OCI-LY1 (cell line): ENCODE measurements around the gene EEFSEC.

ENCODE experiments used
- H2AFZ ChIP-seq: fragments of 200-600 bp; sonication (generic), shearing (Covaris generic); 2 replicates; pipeline ENCODE4 v1.6.0; 2014; ENCODE audit warnings: antibody characterized with exemption, mild to moderate bottlenecking, low read length
- H3F3A ChIP-seq: fragments of 200-600 bp; sonication (generic), shearing (Covaris generic); 2 replicates; pipeline ENCODE4 v1.6.0; 2014; ENCODE audit warnings: mild to moderate bottlenecking, antibody characterized with exemption, low read length, moderate library complexity; ENCODE audit not compliant: insufficient read depth
- H3K27ac ChIP-seq: fragments of 200-600 bp; sonication (generic); 2 replicates; pipeline ENCODE4 v1.5.1; 2014; ENCODE audit warnings: low read length, mixed run types, mild to moderate bottlenecking, low read depth; ENCODE audit not compliant: poor library complexity, severe bottlenecking
- H3K27me3 ChIP-seq: fragments of 200-600 bp; sonication (generic); 2 replicates; pipeline ENCODE4 v1.6.0; 2014; ENCODE audit warnings: antibody characterized with exemption, mild to moderate bottlenecking, low read length, moderate library complexity; ENCODE audit not compliant: insufficient read depth
- H3K36me3 ChIP-seq: fragments of 200-600 bp; sonication (generic); 2 replicates; pipeline ENCODE4 v1.6.1; 2014; ENCODE audit warnings: mild to moderate bottlenecking, antibody characterized with exemption, low read length, moderate library complexity, mixed read lengths; ENCODE audit not compliant: insufficient read depth
- H3K4me1 ChIP-seq: fragments of 200-600 bp; sonication (generic); 2 replicates; pipeline ENCODE4 v1.5.1; 2014; ENCODE audit warnings: mild to moderate bottlenecking, low read length, moderate library complexity; ENCODE audit not compliant: insufficient read depth, severe bottlenecking
- H3K4me2 ChIP-seq: fragments of 200-600 bp; sonication (generic), shearing (Covaris generic); 2 replicates; pipeline ENCODE4 v1.6.1; 2014; ENCODE audit warnings: low read length
- H3K4me3 ChIP-seq: fragments of 200-600 bp; sonication (generic); 2 replicates; pipeline ENCODE4 v1.5.1; 2014; ENCODE audit warnings: low read length, low read depth, mild to moderate bottlenecking, mixed read lengths; ENCODE audit not compliant: poor library complexity, severe bottlenecking
- H3K79me2 ChIP-seq: fragments of 200-600 bp; shearing (Covaris generic); 2 replicates; pipeline ENCODE4 v1.6.1; 2016; ENCODE audit warnings: mixed run types, low read length, mixed read lengths; ENCODE audit not compliant: insufficient read depth
- H3K9ac ChIP-seq: fragments of 200-600 bp; sonication (generic), shearing (Covaris generic); 2 replicates; pipeline ENCODE4 v1.6.1; 2014; ENCODE audit warnings: mild to moderate bottlenecking, low read length, mixed read lengths
- H3K9me2 ChIP-seq: fragments of 200-600 bp; sonication (generic), shearing (Covaris generic); 2 replicates; pipeline ENCODE4 v1.6.1; 2014; ENCODE audit warnings: low read depth, mild to moderate bottlenecking, low read length, mixed read lengths
- H3K9me3 ChIP-seq: fragments of 200-600 bp; shearing (Covaris generic); 2 replicates; pipeline ENCODE4 v1.6.1; 2014; ENCODE audit warnings: low read length, mixed read lengths
- H4K20me1 ChIP-seq: fragments of 200-600 bp; sonication (generic), shearing (Covaris generic); 2 replicates; pipeline ENCODE4 v1.6.0; 2016; ENCODE audit warnings: mild to moderate bottlenecking, low read length; ENCODE audit not compliant: insufficient read depth
- CTCF ChIP-seq: fragments of 200-600 bp; sonication (generic), shearing (Covaris generic); IDR thresholded peaks from 2 replicates; pipeline ENCODE4 v1.5.1; 2017; ENCODE audit warnings: mild to moderate bottlenecking, antibody characterized with exemption, low read length, moderate library complexity, mixed read lengths
- EZH2 ChIP-seq: fragments of 200-600 bp; sonication (generic), shearing (Covaris generic); IDR thresholded peaks from 2 replicates; pipeline ENCODE4 v1.8.0; 2017; ENCODE audit warnings: borderline replicate concordance, mixed run types, mild to moderate bottlenecking, antibody characterized with exemption, low read length, moderate library complexity, mixed read lengths

The EEFSEC gene

GRCh38 chr3:128369881-128370642 is 216.8 kb downstream of the EEFSEC start:
- Histone ChIP-seq H3K27me3 (no peaks in the 10 kb centered on the region), H3K4me3 (no peak overlapping the region), H3K27ac (no peak overlapping the region), H3K9me3 (no peaks in the 10 kb centered on the region), H3K9me2 (no peaks in the 10 kb centered on the region), H2AFZ (no peak overlapping the region), H4K20me1 (no peaks in the 10 kb centered on the region), H3K9ac (no peak overlapping the region), H3F3A (no peaks in the 10 kb centered on the region), H3K79me2 (no peaks in the 10 kb centered on the region), H3K36me3 (no peaks in the 10 kb centered on the region), H3K4me2 (no peak overlapping the region), H3K4me1 (peaks cover 8% of the 10 kb centered on the region)
- TF ChIP-seq EZH2 = no peak
- peak; percentile 45 for TF ChIP-seq CTCF

GRCh38 chr3:128372281-128372680 is 219.0 kb downstream of the EEFSEC start:
- no peak for TF ChIP-seq CTCF
- no peak for TF ChIP-seq EZH2
- no peaks in the 10 kb centered on the region for H4K20me1 ChIP-seq

GRCh38 chr3:128372707-128373533 is 219.6 kb downstream of the EEFSEC start:
- Histone ChIP-seq H3K9ac (no peak overlapping the region), H3F3A (no peaks in the 10 kb centered on the region), H3K4me2 (no peak overlapping the region), H3K27ac (no peak overlapping the region), H2AFZ (no peak overlapping the region), H3K9me3 (no peaks in the 10 kb centered on the region), H3K9me2 (no peaks in the 10 kb centered on the region), H3K4me3 (no peak overlapping the region), H3K27me3 (no peaks in the 10 kb centered on the region), H3K79me2 (no peaks in the 10 kb centered on the region), H3K36me3 (no peaks in the 10 kb centered on the region), H3K4me1 (peaks cover 8% of the 10 kb centered on the region), H4K20me1 (no peaks in the 10 kb centered on the region)
- no peak for TF ChIP-seq EZH2
- TF ChIP-seq CTCF = no peak

More at GRCh38 chr3:128372281-128372680, 219.0 kb downstream of the EEFSEC start:
- Histone ChIP-seq H3K79me2 (no peaks in the 10 kb centered on the region), H3K9me3 (no peaks in the 10 kb centered on the region), H2AFZ (no peak overlapping the region), H3K4me2 (no peak overlapping the region), H3K9me2 (no peaks in the 10 kb centered on the region), H3K27ac (no peak overlapping the region), H3F3A (no peaks in the 10 kb centered on the region), H3K36me3 (no peaks in the 10 kb centered on the region), H3K27me3 (no peaks in the 10 kb centered on the region), H3K9ac (no peak overlapping the region), H3K4me1 (peaks cover 8% of the 10 kb centered on the region), H3K4me3 (no peak overlapping the region)
